GM23248 (cell line): Measurements from ENCODE around the gene ZNF236.

Experiments used
- EZH2 ChIP-seq: fragments of 200-600 bp; sonication (generic); IDR thresholded peaks from 2 replicates; pipeline ENCODE4 v1.6.1; 2018; ENCODE audit warnings: antibody characterized with exemption, mild to moderate bottlenecking; ENCODE audit not compliant: insufficient read depth, poor library complexity, severe bottlenecking
- EZH2phosphoT487 ChIP-seq: fragments of 200-600 bp; sonication (generic); IDR thresholded peaks from 2 replicates; pipeline ENCODE4 v1.6.1; 2018; ENCODE audit warnings: antibody characterized with exemption, moderate library complexity, mild to moderate bottlenecking, low read depth; ENCODE audit not compliant: insufficient read depth

- TF ChIP-seq EZH2: no peak
- no peak for TF ChIP-seq EZH2phosphoT487
Measured at GRCh38 chr18:76895498-76895897, 73.1 kb downstream of the ZNF236 start.
